EH (cell line): ENCODE results near the gene RAB34.
A peak's percentile ranks its signal among the peaks of the same experiment; 100 is the strongest.

Experiments
- DNase-seq: peaks from one replicate; pipeline ENCODE4 v3.0.0-alpha.2; 2015; ENCODE audit warnings: low read depth

RAB34 gene

GRCh38 chr17:28717578-28718332, at the start of gene RAB34:
Gene RAB34 (minus strand): TSS chr17:28717868. CDS start chr17:28717266, 602 bp downstream.
- peak; percentile 92 for DNase-seq

- DNase-seq = no peak
Measured at GRCh38 chr17:28765038-28765437, 47.4 kb upstream of the RAB34 start.

- peak; percentile 80 for DNase-seq
Measured at GRCh38 chr17:28763804-28764266, 46.2 kb upstream of the RAB34 start.

- no peak for DNase-seq
Measured at GRCh38 chr17:28763137-28763799, 45.6 kb upstream of the RAB34 start.

GRCh38 chr17:28760601-28761562, 43.2 kb upstream of the RAB34 start:
- DNase-seq = peak; percentile 68

GRCh38 chr17:28759256-28759865, 41.7 kb upstream of the RAB34 start:
- no peak for DNase-seq

GRCh38 chr17:28758411-28759121, 40.9 kb upstream of the RAB34 start:
- no peak for DNase-seq

GRCh38 chr17:28756049-28756804, 38.6 kb upstream of the RAB34 start:
- no peak for DNase-seq

- DNase-seq = peak; percentile 52
Measured at GRCh38 chr17:28755486-28755885, 37.8 kb upstream of the RAB34 start.

GRCh38 chr17:28751600-28752366, 34.1 kb upstream of the RAB34 start:
- no peak for DNase-seq

- DNase-seq = peak; percentile 91
Measured at GRCh38 chr17:28750178-28751047, 32.7 kb upstream of the RAB34 start.

GRCh38 chr17:28749516-28750177, 32.0 kb upstream of the RAB34 start:
- DNase-seq = no peak

GRCh38 chr17:28748852-28749515, 31.3 kb upstream of the RAB34 start:
- DNase-seq = peak; percentile 8

- no peak for DNase-seq
Measured at GRCh38 chr17:28747801-28748750, 30.4 kb upstream of the RAB34 start.

GRCh38 chr17:28747051-28747691, 29.5 kb upstream of the RAB34 start:
- no peak for DNase-seq

GRCh38 chr17:28746611-28747050, 29.0 kb upstream of the RAB34 start:
- no peak for DNase-seq
